GM19328 (cell line): ENCODE data around the gene FOXG1.

ENCODE experiments used
- ATAC-seq: cut with Tn5 transposase; IDR thresholded peaks from one replicate; pipeline ENCODE4 v1.9.1; 2021; ENCODE audit warnings: mild to moderate bottlenecking, moderate library complexity; ENCODE audit not compliant: unreplicated experiment

FOXG1 gene

DNA sequence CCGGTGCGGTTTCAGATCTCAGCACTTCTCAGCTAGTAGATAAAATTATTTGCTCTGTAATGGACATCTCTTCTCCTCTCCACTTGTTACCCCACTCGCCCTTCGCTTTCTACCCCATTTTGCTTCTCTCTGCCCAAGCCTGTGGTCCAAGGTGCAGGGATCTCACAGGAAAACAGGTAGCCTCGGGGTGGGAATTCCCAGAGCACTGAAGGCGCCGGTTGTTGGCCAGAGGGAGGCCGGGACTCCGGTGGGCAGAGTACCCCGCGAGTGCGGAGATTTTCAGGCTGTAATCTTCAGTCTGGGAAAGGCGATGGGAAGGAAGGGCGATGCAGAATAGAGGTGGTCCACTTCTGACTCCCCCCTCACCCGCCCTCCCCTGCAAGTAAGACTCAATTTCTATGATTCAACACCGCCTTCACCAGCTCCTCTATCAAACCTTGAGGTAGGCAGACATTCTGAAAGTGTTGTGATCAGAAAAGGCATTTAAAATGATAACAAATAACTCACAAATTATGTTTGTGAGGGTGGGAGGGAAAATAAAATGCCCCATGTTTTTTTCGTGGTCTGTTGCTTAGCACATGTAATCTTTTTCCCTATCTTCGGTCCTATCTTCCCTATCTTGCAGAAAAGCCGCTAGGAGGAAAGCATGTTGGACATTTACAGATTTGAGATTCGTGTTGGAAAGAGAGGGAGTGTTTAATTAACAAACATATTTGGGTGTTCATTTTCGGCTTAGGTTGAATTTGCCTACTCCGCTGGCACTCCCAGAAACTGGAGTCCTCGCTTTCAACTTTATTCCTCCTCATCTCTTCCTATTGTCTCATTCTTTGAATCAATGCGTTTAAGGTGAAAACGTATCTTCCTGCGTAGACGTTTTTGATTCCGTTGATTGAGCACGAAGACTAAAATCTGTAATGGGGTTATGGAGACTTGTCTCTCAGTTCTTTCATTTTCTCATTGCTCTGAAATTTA is 8.5 kb downstream of the FOXG1 start:
- ATAC-seq: no peak

- ATAC-seq: no peak
These were observed 10.1 kb downstream of the FOXG1 start for GRCh38 chr14:28776482-28777266.

DNA sequence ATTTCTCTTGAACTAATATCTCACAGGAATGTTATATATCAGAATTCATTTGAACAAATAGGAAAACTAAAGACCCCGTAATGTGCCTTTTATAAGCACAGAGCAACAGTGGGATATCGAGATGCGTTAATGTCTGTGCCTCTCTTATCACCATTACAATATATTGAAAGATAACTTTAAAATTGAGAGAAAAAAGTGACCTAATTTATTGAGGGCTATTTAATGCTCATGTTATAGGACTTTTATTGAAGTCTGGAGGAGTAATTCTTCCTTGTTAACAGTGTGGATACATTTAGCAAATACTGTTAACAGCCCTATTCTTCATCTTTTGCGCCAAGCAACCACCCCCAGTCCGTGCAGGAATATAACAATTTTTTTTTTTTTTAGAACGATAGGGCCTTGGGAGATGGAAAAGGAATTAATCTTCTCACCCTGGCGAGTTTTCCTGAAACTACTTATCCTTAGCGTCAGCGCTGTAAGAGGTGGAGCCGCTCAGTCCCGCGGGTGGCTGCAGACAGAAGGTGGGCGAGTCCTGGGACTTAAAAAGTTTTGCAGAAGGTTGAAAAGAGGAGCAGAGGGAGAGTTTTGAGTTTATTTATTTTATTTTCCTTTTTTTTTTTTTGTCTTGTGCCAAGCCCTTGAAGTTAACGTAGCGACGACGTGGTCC is 11.0 kb downstream of the FOXG1 start:
- no peak for ATAC-seq

DNA sequence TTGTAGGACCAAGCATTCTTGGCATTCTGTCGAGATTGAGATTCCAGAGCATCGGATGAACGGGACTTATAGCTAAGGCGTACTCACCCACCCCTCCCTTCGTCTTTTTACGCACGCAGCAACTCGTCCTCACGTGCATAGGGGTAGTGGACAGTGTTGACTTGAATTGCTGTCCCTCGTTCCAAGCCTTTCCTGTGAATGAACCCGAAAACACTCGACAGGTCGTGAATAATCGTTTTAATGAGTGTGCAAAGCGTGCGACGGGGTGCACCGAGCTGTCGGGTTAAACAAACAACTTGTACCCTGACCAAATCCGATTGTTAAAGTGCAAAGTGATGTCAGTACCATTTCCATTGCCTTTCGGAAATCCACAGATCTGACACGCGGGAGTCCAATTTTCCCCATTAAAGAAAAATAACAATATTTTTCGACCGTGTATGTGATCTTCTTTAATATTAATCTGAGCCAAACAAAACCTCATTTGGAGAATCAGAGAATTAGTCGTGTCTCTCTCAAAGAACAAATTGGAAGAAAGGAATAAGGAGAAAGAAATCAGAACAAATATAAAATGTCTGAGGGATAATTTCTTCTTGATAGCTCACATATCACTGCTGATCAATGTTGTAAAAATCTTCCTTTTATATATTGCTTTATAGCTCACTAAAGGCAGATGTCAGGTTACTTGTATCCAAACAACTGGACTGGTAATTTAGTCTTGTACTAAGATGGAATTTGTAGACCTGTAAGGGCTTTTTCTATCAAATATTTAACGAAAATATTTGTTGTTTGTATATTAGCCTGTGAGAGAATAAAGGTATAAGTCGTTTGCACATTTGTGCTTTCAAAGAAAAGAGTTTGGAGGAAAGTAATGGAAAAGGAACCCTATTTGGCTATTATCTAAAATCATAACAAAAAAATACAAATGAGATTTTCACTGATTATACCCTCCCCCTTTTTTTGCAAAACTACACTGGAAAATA is 11.8 kb downstream of the FOXG1 start:
- no peak for ATAC-seq

DNA sequence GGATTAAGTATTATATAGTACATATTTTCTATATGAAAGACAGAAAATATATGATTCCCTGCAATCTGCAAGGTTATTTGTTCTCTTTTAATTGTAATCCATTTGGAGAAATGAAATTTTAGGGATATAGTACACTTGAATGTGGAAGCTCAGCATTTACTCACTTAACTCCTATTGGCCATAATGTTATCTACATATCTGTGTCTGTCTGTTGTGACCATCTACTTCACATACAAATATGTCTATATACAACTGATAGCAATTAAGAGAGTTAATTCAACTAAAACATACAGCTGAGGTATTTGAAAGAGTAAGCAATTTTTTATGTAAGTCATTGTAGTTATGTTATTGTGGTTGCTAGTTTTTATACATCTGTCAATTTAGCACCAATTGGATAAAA is 12.9 kb downstream of the FOXG1 start:
- ATAC-seq: no peak

- ATAC-seq: no peak
These were observed 14.5 kb downstream of the FOXG1 start for GRCh38 chr14:28780843-28781820.

GRCh38 chr14:28782301-28782700 is 15.7 kb downstream of the FOXG1 start:
- ATAC-seq: no peak

DNA sequence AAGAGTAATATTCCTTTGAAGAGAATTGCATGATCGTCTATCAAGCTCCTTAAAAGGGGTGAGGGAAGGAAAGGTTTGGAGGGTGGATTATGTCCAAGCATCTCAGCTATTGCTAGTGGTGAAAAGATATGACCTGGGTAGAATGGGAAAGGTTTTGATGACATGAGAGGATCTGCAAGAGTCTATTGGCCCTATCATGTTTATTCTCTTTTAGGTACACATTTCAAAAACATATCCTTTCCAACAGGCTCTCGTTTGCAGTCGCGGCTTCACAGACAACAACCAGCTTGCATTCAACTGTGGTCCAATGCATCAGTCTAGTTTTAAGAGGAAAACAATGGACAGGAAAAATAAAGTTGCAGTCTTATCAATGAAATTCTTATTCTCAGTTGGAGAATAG is 17.1 kb downstream of the FOXG1 start:
- ATAC-seq: no peak

DNA sequence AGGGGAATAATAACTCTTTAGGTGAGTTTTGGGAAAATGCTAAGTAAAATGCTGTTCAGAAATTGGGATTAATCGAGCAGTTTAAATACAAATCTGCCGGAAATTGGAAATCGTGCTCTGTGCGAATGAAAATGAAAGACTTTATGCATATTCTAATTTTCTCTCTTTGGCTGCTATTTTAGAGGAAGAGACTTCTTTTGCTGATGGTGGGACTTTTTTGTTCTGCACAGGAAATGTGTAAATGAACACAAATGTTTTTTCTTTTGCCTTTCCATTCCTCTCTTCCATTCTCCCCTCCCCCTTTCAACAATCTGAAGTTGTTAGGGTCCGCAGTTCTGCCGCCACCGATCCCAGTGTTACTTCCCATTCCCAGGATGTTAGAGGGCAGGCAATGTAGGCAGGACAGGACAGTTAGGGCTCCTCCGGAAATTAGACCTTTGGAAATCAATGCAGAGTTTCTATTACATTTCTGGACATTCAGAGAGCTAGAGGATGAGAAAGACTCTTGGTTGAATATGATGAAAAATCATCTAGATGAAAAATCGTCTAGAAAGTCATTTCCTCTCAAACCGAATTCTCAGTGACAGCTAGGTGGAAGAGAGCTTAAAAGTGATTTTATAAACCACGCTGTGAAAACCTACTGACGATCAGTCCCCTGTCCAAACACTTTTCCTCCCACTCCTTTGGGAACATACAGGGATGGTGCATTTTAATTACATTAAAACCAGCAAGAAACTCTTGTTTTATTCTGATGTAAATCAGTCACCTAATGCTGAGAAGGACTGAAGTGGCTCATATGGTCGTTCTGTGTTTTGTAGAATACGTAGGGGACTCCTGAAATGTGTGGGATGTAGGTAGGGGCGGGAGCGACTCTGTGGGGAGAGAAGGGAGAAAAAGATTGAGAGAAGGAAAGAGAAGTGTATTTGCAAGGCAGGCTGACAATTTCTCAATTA is 17.8 kb downstream of the FOXG1 start:
- no peak for ATAC-seq

DNA sequence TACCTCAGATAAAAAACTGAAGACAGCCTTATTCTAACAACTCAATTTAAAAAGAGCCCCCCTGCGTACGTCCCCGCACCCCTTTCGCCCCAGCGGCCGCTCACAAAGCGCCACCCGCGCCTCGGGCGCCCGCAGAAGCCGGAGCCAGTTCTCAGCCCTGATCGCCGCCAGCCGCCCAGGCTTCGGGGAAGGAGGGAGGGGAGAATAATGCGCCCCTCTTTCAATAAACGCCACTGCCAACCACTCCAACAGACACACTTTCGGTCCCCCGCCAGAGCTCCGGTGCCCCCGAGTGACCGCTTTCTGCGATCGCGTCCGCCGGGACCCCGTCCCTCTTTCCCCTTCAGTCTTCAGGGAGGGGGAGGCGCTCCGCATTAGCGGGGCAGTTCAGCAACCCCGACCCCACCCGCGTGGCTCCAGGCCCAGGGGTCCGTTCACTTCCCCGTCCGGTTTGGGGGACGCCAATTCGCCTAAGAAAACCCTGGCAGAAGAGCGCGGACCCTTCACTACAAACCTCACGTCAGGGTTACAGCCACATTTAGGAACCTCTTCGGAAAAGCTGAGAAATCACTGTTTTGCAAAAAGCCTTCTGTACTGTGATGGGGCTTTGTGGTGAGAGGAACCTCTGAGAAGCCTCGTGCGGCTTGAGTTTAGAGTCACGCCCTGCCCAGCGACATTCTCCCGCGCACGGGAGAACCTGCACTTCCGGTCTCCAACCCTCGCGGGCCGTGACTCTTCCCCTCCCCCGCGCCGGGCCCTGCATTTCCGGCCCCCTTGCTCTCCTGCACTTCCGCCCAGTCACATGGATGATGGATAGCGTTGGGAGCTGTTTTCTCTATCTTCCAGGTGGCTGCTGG is 18.7 kb downstream of the FOXG1 start:
- no peak for ATAC-seq

GRCh38 chr14:28807518-28807917 is 40.9 kb downstream of the FOXG1 start:
- ATAC-seq: no peak

- ATAC-seq: no peak
These were observed 47.2 kb downstream of the FOXG1 start for GRCh38 chr14:28813810-28814209.
